NCI-H1048 (cell line): ENCODE measurements around the gene DDHD1.

Experiments
- DNase-seq: peaks from one replicate; lab custom pipeline; 2025; lab: John Stamatoyannopoulos, UW

Gene DDHD1

DNA sequence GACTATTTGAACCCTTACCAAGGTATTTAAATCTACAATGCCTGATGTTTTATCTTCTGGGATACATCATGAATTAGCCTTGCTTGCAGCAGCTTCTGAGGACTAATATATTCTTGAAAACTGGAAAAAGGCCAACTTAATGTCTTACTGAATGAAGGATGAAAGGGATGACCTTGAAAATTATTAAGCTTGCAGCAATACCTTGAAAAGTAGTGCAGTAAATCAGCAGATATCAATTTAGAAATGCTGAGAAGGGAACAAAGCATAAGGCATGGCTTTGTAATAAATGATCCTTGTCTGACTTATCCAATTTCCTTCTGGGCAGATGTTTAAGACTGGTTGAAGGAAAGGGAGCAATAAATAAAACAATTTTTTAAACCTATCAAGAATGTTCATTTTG, 165.0 kb downstream of the DDHD1 start:
- DNase-seq: no peak

DNA sequence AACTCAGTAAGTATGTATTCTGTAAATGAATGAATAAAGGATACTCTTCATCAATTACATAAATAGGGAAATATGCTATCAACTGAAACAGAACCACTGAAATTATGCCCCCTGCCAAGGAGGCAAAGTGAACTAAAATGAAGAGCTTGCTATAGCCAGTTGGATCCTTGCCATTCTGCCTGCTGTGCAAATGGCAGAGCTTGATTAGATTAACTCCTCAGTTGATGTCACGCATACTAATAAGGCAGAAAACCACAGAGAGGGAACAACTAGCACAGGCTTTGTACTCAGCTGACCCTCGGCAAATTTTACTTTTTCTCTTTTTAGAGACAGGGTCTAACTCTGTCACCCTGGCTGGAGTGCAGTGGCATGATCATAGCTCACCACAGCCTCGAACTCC, 165.6 kb downstream of the DDHD1 start:
- no peak for DNase-seq

- DNase-seq: no peak
Observed at GRCh38 chr14:52987042-52987441, 166.1 kb downstream of the DDHD1 start.
